Brain microvascular endothelial cell (primary cell): ENCODE results near the gene PSTPIP1.
A peak's percentile ranks its signal among the peaks of the same experiment; 100 is the strongest.

Experiments used
- DNase-seq: peaks from one replicate; pipeline ENCODE4 v3.0.0-alpha.2; 2020
- H3K27ac ChIP-seq: fragments of 250-450 bp; sonication (Bioruptor Pico); 2 replicates; pipeline ENCODE4 v1.5.1; 2020; ENCODE audit warnings: mild to moderate bottlenecking, moderate library complexity
- H3K27me3 ChIP-seq: fragments of 250-450 bp; sonication (Bioruptor Pico); replicated peaks from 2 replicates; pipeline ENCODE4 v1.5.1; 2020; ENCODE audit warnings: mild to moderate bottlenecking
- H3K36me3 ChIP-seq: fragments of 250-450 bp; sonication (Bioruptor Pico); replicated peaks from 2 replicates; pipeline ENCODE4 v1.5.1; 2020; ENCODE audit warnings: mild to moderate bottlenecking
- H3K4me3 ChIP-seq: 2 replicates; pipeline ENCODE4 v1.5.1; 2011; ENCODE audit warnings: low read depth, mild to moderate bottlenecking, control low read depth, low read length, moderate library complexity
- CTCF ChIP-seq: IDR thresholded peaks from 2 replicates; pipeline ENCODE4 v1.5.1; 2011; ENCODE audit warnings: low read depth, mild to moderate bottlenecking, moderate library complexity, low read length, control low read depth, inconsistent platforms; ENCODE audit errors: missing control alignments
- in situ Hi-C: cut with HindIII; loops from 2 replicates; pipeline ENCODE4 v1.10.0; 2017; ENCODE audit warnings: low sequenced_read_pairs, low pct_ligation_motif_present

Gene PSTPIP1

GRCh38 chr15:77028451-77029165, 33.7 kb downstream of the PSTPIP1 start:
- in situ Hi-C loops, result no loop called here
- no peaks in the 10 kb centered on the region for H3K36me3 ChIP-seq
- TF ChIP-seq CTCF, result no peak
- DNase-seq, result no peak
- H3K27me3 ChIP-seq, result no peaks in the 10 kb centered on the region
- H3K27ac ChIP-seq, result no peak overlapping the region
- H3K4me3 ChIP-seq, result peak overlapping the region; percentile 35

- H3K27me3 ChIP-seq, result no peaks in the 10 kb centered on the region
- no peaks in the 10 kb centered on the region for H3K36me3 ChIP-seq
- no peak for DNase-seq
- in situ Hi-C loops, result no loop called here
- no peak overlapping the region for H3K27ac ChIP-seq
- TF ChIP-seq CTCF, result no peak
- no peak overlapping the region for H3K4me3 ChIP-seq
Observed at GRCh38 chr15:77029166-77030047, 34.5 kb downstream of the PSTPIP1 start.

GRCh38 chr15:77030048-77030927, 35.4 kb downstream of the PSTPIP1 start:
- Histone ChIP-seq H3K4me3 (no peak overlapping the region), H3K27me3 (no peaks in the 10 kb centered on the region), H3K27ac (no peak overlapping the region), H3K36me3 (no peaks in the 10 kb centered on the region)
- TF ChIP-seq CTCF, result no peak
- in situ Hi-C loops, result no loop called here
- no peak for DNase-seq

GRCh38 chr15:77030928-77031375, 36.0 kb downstream of the PSTPIP1 start:
- no peak for DNase-seq
- Histone ChIP-seq H3K27ac (no peak overlapping the region), H3K27me3 (no peaks in the 10 kb centered on the region), H3K36me3 (no peaks in the 10 kb centered on the region), H3K4me3 (no peak overlapping the region)
- TF ChIP-seq CTCF, result no peak
- in situ Hi-C loops, result no loop called here

- DNase-seq, result no peak
- in situ Hi-C loops, result no loop called here
- no peak overlapping the region for H3K27ac ChIP-seq
- H3K27me3 ChIP-seq, result no peaks in the 10 kb centered on the region
- no peak overlapping the region for H3K4me3 ChIP-seq
- no peaks in the 10 kb centered on the region for H3K36me3 ChIP-seq
- no peak for TF ChIP-seq CTCF
Observed at GRCh38 chr15:77031376-77032050, 36.6 kb downstream of the PSTPIP1 start.
